GM18861 (cell line): ENCODE results near the gene EPB42.
"Not testable (repeated sequence)": the region's sequence is repeated elsewhere in the genome, so short reads cannot be mapped to it uniquely, and the experiment has no call there.

Source experiments
- ATAC-seq: cut with Tn5 transposase; IDR thresholded peaks from one replicate; pipeline ENCODE4 v1.9.1; 2021; ENCODE audit not compliant: unreplicated experiment

EPB42 gene

DNA sequence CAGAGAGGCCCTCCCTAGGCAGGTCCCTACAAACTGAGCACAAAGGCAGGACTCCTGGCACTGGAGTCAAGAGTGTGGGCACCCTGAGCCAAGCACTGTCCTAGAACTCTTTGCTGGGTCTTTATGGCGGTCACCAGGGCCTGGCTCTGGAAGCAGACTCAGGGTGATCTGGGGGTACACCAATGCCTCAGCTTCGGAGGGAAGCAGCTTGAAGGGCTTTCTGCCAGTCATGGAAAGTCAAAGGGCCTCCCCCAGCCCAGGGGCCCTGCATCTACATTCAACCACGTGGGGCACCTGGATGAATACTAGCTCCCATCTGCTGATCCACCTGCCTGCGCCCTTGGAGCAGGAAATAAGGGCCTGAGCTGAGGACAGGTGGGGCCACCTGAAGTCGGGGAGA is 7.4 kb downstream of the EPB42 start:
- no peak for ATAC-seq

DNA sequence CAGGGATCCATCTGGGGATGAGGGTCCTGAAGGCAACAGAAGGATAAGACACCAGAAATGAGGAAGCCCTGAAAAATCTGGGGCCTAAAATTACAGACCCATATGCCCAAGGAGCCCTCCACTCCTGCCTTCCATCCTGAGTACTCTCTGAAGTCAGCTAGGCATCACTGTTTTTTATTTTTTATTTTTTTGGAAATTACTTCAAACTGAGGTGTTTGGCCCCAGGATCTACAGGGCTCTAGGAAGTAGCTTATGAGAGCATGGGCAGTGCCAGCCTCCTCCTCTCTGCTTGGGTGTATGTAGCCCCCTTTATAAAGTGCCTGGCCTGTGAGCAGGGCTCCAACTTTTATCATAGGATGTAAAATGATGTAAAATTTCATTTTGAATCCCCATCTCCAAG is 7.9 kb downstream of the EPB42 start:
- no peak for ATAC-seq

DNA sequence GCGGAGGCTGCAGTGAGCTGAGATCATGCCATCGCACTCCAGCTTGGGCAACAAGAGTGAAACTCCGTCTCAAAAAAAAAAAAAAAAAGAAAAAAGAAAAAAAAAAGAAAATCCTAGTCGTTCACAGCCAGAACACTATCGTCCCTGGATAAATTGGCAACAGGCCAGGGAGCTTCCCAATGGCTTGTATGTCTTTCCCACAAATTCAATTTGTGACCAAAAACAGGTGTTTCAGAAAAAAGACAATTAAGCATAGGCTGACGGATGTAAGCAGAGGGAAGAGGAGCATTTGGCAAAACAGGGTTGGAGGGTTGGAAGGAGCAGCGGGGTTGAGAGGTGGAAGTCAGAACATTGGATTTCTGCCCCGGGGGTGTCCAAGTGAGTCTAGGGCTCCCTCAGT is 8.5 kb downstream of the EPB42 start:
- ATAC-seq: no peak

DNA sequence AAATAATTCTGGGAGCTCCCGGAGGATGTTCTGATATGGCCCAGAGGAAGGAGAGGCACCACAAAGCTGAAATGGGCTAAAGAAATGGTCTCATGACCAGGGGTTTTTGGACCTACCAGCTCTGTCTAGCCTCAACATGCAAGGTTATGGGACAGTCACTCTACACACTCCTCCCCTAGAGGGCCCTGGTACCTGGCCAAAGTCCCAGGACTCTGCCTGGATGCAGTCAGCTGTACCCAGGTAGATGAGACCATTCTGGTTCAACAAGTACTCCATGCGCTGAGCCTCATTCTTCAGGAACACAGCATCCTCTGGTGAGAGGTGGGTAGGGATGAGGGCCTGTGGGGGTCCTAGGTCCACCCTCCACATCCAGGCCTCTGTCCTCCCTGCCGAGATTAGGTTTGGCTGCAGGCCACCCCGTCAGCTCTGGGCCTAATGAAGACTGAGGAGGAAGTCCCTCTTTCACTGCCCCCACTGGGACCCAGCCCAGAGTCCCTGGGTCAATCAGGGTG is 9.5 kb downstream of the EPB42 start:
- no peak for ATAC-seq

DNA sequence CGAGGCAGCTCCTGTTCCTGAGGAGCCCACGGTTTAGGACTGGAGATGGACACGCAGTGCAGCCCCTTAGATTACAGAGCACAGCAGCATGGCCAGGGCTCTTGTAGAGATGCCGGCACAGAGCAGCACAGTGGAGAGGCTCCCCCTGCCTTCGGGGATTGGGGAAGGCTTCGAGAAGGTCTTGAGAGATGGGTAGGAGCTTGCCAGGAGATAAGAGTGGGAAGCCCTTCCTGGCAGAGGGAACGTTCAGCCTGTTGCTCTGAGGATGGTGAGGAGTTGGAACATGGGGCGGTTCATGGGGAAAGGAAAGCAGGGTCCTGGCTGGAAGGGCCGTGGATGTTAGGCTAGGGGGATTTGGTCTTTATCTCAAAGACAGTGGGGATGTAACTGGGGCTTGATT is 10.0 kb downstream of the EPB42 start:
- no peak for ATAC-seq

DNA sequence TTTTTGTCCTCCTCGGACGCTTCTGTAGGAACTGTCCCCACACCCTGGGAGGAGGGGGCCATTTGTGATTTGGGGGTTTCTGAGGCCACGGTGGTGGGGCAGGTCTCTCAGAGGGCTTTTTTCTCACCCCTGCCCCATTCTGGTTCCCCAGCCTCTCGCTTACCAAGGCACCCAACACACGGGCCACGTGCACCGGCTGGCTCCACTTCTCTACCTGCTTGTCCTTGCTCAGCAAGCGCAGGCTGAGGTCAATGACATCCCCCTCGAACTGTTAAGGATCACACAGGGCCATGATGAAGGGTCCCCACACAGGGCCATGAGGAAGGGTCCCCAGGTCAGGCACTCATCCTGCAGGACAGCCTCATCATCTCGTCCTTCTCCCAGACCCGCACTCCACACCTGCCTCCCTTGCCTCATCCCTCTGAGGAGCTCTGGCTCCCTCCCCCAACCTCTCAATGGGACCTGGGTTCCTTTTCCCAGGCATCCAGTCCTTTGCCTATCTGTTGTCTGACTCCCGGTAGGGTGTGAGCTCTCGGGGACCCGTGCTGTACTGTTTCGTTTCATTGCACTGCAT is 10.6 kb downstream of the EPB42 start:
- no peak for ATAC-seq

DNA sequence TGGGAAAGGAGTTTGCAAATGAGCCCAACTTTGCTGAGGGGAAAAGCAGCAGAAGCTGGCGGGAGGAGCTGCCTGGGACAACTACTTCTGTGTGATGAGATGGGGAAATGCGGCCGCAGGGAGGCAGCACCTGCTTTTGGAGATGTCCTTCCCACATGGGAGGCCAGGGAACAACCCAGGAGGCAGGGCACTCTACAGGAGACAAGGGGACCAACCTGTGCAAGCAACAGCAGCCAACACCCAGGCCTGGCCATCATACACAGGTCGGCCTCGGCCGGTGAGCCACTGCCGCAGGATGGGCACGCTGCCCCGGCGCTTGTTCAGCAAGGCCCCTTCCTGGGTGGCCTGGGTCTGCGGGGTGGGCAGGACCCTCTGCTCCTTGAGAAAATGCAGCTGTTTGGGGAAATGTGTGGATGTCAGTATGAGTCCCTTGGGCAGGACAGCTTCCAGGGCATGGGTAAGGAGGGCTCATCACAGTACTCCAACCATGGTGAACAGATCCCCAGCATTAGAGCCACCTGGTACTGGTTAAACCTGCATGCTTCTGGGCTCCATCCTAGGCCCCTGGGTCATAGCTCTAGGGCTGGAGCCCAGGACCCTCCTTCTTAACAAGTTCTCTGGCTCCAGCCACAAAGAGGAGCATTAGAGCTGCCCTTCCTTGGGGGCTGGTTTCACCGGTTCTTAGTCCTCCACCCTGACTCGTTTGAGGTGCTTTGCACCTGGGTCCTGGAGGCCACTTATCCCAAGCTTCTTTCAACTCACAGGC is 11.6 kb downstream of the EPB42 start:
- no peak for ATAC-seq

DNA sequence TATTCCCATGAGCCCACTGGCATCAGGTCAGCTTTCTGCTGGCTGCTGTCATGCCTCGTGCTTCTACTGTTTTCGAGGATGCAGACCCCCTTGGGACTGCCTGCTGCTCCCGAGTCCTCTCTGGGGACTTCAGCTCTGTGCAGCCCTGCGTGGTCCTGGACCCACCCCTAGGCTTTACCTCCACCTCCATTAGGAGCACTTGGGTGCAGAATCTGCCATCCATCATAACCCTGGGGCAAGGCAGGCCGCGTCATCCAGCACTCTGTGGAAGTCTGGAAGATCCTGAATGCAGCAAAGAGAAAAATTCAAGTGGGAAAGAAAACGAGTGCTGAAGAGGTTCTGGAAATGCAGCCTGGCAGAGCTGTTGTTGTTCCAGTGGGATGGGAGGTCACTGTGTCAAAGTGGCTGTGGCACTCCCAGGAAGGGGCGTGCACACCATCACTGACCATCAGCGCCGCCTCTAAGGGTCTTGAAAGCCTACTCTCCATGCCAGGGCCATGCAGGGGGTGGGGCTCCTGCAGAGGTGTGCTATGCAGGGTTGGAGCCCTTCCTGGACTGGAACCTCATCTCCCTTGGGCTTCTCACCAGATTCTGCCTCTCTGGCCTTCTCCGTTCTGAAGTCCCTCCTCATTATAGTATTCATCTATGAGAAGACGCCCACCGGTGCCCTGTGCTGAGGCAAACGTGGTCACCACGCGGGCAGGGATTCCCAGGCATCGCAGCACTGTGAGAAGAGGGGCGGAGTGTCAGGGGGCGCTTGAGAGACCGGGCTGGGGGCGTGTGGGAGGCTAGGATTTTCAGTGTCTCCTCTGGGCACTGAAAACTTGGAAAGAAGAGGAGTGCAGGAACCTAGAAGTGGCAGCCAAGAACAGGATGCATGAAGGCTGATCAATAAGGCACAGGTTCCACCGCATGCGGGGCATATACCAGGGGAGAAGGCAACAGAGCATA is 12.5 kb downstream of the EPB42 start:
- no peak for ATAC-seq

DNA sequence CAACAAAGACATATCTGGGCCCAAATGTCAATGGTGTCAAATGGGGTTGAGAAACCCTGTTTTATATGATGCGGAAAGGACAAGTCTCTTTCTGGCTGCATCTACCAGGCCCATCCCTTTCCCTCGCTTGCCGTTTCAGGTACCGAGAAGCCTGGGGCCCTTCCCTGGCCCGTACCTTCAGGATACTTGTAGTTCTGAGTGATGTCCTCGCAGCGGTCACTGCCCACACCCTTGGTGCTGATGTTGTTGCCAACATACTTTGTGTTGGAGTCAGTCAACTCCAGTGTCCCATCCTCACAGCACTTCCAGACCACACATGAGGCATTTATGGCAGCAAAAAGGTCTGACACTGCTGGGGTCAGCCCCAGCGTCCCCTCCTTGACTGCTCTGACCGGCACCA is 13.8 kb downstream of the EPB42 start:
- ATAC-seq: no peak

DNA sequence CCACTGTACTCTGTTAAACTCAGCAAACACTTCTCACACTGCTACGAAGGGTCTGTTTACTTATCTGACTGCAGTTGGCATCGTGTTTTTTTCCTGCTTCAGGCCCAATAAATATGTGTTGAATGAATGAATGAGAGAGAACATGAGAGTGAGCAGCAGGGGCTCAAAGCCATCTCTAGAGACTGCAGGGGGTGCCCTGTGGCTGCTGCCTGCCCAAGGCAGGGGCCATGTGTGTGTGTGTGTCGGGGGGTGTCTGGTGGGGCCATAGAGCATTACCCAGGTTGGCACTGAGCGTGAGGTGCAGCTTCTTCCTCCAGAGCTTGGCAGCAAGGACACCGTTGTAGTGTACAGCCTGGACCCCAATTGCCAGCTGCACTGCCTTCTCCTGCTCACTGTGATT is 14.8 kb downstream of the EPB42 start:
- ATAC-seq: no peak

DNA sequence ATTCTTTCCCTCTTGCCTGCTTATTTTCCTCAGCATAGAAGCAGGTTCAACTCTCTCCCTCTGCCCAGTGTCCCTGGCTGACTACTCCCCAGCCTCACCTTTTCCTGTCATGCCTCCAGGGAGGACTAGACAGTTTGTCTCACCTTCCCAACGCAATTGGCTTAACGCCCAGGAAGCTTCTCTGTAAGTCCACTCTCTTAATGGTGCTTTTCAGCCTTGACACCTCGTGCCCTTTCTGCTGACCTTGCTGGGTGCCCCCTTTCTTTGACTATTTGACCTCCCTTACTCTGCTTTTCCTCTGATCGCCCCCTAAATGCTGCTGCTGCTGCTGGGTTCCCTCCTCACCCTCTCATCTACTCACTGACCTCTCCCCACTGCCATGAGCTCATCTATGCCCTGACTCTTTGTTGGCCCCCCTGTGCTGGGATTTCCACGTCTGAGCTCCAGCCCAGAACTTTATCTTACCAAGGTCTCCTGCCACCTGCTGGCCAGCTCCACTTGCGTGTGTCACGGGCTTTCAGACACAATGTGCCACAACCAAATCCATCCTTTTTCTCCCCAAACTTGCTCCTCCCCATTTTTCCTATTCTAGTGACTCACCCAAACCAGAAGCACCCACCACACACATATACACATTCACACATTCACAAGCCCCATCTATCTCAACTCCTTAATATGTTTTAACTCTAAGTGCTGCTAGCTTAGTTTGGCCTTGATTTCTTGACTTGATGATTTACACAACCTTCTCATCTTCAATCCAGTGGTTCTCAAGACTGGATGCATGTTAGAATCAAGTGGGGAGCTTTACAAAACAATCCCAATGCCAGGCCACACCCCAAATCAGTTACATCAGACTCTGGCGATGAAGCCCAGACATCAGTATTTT is 16.6 kb downstream of the EPB42 start:
- no peak for ATAC-seq

DNA sequence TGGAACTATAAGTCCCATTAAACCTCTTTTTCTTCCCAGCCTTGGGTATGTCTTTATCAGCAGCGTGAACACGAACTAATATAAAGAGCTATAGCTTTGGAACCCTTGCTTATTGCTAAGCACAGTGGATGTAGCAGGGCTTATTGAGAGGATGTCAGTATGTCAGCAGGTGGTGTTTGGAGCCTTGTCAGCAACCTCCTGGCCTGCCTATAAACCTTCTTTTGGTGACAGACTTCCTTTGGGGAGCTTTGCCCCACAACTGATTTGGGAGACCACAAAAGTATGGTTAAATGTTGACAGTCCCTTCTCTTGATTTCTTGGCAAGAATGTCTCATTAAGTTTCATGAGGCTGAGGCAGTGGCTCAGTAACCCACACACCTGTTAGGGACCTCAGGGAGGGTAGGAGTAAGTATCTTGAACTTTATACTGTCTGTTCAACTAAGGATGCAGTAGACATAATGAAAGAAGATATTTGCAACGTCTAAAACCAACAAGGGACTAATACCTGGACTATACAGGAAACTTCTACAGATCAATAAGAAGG is 20.8 kb downstream of the EPB42 start:
- no peak for ATAC-seq

DNA sequence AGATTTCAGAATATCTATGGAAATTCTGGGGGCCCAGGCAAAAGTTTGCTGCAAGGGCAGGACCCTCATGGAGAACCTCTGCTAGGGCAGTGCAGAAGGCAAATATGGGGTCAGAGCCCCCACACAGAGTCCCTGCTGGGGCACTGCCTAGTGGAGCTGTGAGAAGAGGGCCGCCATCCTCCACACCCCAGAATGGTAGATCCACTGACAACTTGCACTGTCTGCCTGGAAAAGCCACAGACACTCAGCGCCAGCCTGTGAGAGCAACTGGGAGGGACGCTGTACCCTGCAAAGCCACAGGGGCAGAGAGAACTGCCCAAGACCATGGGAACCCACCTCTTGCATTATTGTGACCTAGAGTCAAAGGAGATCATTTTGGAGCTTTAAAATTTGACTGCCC is 21.8 kb downstream of the EPB42 start:
- ATAC-seq: no peak

DNA sequence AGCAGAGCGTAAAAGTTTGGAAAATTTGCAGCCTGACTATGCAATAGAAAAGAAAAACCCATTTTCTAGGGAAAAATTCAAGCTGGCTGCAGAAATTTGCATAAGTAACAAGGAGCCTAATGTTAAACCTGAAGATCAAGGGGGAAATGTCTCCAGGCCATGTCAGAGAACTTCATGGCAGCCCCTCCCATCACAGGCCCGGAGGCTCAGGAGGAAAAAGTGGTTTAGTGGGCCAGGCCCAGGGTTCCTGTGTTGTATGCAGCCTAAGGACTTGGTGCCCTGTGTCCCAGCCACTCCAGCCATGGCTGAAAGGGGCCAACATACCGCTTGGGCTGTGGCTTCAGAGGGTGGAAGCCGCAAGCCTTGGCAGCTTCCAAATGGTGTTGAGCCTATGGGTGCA is 22.3 kb downstream of the EPB42 start:
- ATAC-seq: not testable (repeated sequence)

DNA sequence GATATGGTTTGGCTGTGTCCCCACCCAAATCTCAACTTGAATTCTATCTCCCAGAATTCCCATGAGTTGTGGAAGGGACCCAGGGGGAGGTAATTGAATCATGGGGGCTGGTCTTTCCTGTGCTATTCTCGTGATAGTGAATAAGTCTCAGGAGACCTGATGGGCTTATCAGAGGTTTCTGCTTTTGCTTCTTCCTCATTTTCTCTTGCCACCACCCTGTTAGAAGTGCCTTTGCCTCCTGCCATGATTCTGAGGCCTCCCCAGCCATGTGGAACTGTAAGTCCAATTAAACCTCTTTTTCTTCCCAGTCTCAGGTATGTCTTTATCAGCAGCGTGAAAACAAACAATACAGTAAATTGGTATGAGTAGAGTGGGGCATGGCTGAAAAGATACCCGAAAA is 23.0 kb downstream of the EPB42 start:
- ATAC-seq: not testable (repeated sequence)

DNA sequence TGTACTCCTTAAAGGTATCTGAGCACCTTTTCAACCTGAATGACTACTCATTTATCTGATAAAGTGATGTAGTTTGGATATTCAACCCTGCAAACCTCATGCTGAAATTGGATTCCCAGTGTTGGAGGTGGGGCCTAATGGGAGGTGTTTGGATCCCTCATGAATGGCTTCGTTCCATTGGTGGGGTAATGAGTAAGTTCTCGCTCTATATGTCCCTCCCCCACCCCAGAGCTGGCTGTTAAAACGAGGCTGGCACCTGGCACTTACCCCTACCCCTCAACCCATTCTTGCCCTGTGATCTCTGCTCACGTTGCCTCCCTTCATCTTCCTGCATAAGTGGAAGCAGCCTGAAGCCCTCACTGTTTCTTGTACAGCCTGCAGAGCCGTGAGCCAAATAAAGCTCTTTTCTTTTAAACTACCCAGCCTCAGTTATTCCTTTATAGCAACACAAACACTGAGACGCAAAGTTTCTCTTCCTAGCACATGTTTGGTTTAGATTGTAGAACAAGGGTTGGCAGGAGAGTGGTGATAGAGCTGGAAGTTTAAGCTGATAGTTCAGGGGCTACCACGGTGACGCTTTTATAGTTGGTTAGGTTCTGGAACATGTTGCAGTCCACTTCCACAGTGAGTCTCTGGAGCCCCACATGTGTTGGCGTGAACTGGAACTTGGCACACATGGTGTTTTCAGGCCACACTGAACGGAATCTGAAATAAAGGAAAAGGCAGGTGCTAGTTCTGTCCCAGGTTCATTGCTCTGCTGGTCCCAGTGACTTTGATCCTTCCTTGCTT is 23.9 kb downstream of the EPB42 start:
- ATAC-seq: no peak

DNA sequence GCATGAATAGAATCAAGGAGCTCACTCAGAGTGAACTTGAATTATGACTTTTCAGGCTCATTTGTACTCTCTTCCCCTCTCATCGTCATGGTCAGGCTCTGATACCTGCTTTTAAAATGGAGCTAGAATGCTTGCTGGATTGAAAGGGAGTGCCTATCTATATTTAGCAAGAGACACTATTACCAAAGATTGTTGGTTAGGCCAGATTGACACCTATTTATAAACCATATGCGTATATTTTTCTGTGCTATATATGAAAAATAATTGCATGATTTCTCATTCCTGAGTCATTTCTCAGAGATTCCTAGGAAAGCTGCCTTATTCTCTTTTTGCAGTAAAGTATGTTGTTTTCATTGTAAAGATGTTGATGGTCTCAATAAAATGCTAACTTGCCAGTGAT is 26.0 kb downstream of the EPB42 start:
- no peak for ATAC-seq

DNA sequence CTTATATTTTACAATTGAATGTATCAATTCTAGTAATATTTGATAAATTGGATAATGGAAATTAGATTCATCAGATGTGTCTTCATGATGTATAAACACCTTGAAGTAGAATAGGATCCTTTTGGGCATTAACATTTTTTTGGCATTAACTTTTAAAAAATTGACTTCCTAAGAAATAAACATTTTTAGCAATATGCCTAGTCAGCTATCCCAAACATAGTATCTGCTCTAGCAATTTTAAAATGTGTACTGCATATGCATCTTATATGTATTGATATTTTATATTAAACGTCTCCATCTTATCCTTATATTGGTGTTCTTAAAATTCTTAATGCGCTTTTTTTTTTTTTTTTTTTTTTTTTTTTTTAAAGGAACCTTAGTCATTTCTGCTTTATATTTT is 27.1 kb downstream of the EPB42 start:
- ATAC-seq: no peak

DNA sequence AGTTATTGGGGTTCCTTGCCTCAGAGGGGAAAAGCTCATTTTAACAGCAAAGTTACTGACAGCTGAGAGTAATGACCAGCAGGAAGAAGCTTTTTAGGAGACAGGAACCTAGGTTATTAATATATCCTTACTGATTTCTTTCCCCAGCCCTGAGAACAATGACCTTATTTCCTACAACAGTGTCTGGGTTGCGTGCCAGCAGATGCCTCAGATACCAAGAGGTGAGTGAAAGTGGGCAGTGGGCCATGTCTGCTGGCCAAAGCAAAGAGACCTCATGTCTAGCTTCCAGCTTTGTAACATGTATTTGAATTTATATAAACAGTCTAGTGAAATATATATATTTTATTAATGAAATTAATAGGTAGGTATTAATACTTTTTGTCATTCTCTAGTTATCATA is 30.6 kb downstream of the EPB42 start:
- ATAC-seq: no peak

DNA sequence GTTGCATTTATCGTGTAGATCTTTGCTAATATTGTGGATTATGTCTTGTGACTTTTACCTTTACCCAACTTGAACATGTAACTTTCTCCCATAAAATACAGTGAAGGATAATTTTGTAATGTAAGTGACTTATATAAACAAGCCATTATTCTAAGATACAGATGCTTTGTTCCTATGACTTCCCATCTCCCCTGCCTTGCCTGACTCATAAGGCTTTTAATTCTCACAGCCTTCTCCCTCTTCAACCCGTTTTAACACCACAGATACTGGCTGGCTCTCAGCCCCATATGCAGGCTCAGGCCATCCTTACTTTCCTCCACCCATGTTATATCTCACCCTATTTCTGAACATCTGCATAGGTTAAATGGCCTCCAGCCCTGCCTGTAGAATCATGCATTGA is 31.5 kb downstream of the EPB42 start:
- no peak for ATAC-seq
